ENCODE data around the gene MAP4K5. TPM values are rescaled to one million over a fixed set of nuclear protein-coding genes. Genes with fewer than 3 reads are reported as not detected.

Gene MAP4K5
- total and polyA plus RNA-seq, 2 of the 13 experiments (the other 11 are each of a cell fraction or from before 2014, with no cell fraction given) = 12.7 to 23.9 TPM

- no peak for TF ChIP-seq MLX (CRISPR knock-in tag; IDR thresholded peaks at IDR 0.05)
- no peak for TF ChIP-seq BRD4 (CRISPR knock-in tag; IDR thresholded peaks at IDR 0.05)
- TF ChIP-seq ZNF563 (CRISPR knock-in tag; IDR thresholded peaks at IDR 0.05) = no peak
- TF ChIP-seq TGIF2 (CRISPR knock-in tag; IDR thresholded peaks at IDR 0.05) = no peak
- TF ChIP-seq ZNF33B (CRISPR knock-in tag; IDR thresholded peaks at IDR 0.05) = no peak
- TF ChIP-seq ZBTB1 (CRISPR knock-in tag; IDR thresholded peaks at IDR 0.05; ENCODE audit: borderline replicate concordance) = no peak
- TF ChIP-seq HNRNPK (IDR thresholded peaks at IDR 0.05; ENCODE audit: low read depth, low read length, poor library complexity, severe bottlenecking) = peak; percentile 40
- TF ChIP-seq DMTF1 (CRISPR knock-in tag; IDR thresholded peaks at IDR 0.05) = no peak
- TF ChIP-seq NFAT5 (CRISPR knock-in tag; IDR thresholded peaks at IDR 0.05) = no peak
- TF ChIP-seq ZFP37 (CRISPR knock-in tag; IDR thresholded peaks at IDR 0.05; ENCODE audit: borderline replicate concordance) = no peak
- peak; percentile 91 for TF ChIP-seq HNRNPLL (IDR thresholded peaks at IDR 0.05; ENCODE audit: low read depth, low read length, poor library complexity, severe bottlenecking)
- TF ChIP-seq MYNN (CRISPR knock-in tag; IDR thresholded peaks at IDR 0.05; ENCODE audit: low read depth) = no peak
- 0 out of 2 replicates have a peak, but pooled peaks have one; percentile 29 for TF ChIP-seq RNF2 (conservative IDR thresholded peaks at IDR 0.05; ENCODE audit: low read depth)
- TF ChIP-seq HMG20B (CRISPR knock-in tag; conservative IDR thresholded peaks at IDR 0.05) = no peak
- no peak for TF ChIP-seq GTF3A (CRISPR knock-in tag; conservative IDR thresholded peaks at IDR 0.05)
- no peak for TF ChIP-seq NFYB (CRISPR knock-in tag; IDR thresholded peaks at IDR 0.05)
- TF ChIP-seq MYPOP (CRISPR knock-in tag; IDR thresholded peaks at IDR 0.05) = peak; percentile 92
Measured at GRCh38 chr14:50559990-50560930, 27.9 kb upstream of the MAP4K5 start, which contains the start of gene ATL1 (continued).
